Measurements from ENCODE around the gene PMEPA1.

Gene PMEPA1

GRCh38 chr20:57709823-57710799, at the start of gene PMEPA1:
Gene PMEPA1, minus strand, starts transcription at chr20:57710015. Its CDS starts 433 bp downstream, at chr20:57709582.
- DNase-seq = peak; percentile 64 to 80

- no peak for DNase-seq
These were observed 48.0 kb upstream of the PMEPA1 start for GRCh38 chr20:57757767-57758166.

GRCh38 chr20:57756921-57757320, 47.1 kb upstream of the PMEPA1 start:
- no peak for DNase-seq

- no peak for DNase-seq
These were observed 46.4 kb upstream of the PMEPA1 start for GRCh38 chr20:57756213-57756612.

GRCh38 chr20:57755609-57756008, 45.8 kb upstream of the PMEPA1 start:
- DNase-seq = no peak

GRCh38 chr20:57754190-57754589, 44.4 kb upstream of the PMEPA1 start:
- DNase-seq = no peak

GRCh38 chr20:57753332-57754164, 43.7 kb upstream of the PMEPA1 start:
- no peak for DNase-seq

GRCh38 chr20:57751411-57751810, 41.6 kb upstream of the PMEPA1 start:
- no peak for DNase-seq

GRCh38 chr20:57749869-57750268, 40.1 kb upstream of the PMEPA1 start:
- DNase-seq = peak in 1 of 2 experiments; percentile 14

- peak; percentile 56 for DNase-seq
These were observed 39.4 kb upstream of the PMEPA1 start for GRCh38 chr20:57749131-57749690.

- DNase-seq = peak; percentile 60 to 64
These were observed 38.9 kb upstream of the PMEPA1 start for GRCh38 chr20:57748601-57749130.

GRCh38 chr20:57747861-57748481, 38.2 kb upstream of the PMEPA1 start:
- DNase-seq = no peak

GRCh38 chr20:57746832-57747404, 37.1 kb upstream of the PMEPA1 start:
- no peak for DNase-seq

- DNase-seq = no peak
These were observed 36.4 kb upstream of the PMEPA1 start for GRCh38 chr20:57746201-57746600.

GRCh38 chr20:57744206-57744605, 34.4 kb upstream of the PMEPA1 start:
- no peak for DNase-seq

- DNase-seq = no peak
These were observed 33.8 kb upstream of the PMEPA1 start for GRCh38 chr20:57743450-57744095.

- DNase-seq = no peak
These were observed 32.8 kb upstream of the PMEPA1 start for GRCh38 chr20:57742507-57743181.

- no peak for DNase-seq
These were observed 28.7 kb upstream of the PMEPA1 start for GRCh38 chr20:57738484-57738883.

GRCh38 chr20:57738053-57738452, 28.2 kb upstream of the PMEPA1 start:
- DNase-seq = no peak

GRCh38 chr20:57737349-57737748, 27.5 kb upstream of the PMEPA1 start:
- DNase-seq = no peak

- no peak for DNase-seq
These were observed 27.0 kb upstream of the PMEPA1 start for GRCh38 chr20:57736738-57737347.
